Spinal cord (tissue), 10 donors: ENCODE measurements around the gene NEAT1. TPM values are rescaled to one million over a fixed set of nuclear protein-coding genes. Genes with fewer than 3 reads are reported as not detected.

Source experiments
- DNase-seq, 6 donors: peaks; one replicate each; pipeline versions ENCODE4 v3.0.0 to v3.0.0-alpha.2; 2013 to 2015; ENCODE audit warnings: low spot score in 6 of 6, low read depth in 4 of 6
- H3K27ac ChIP-seq: one replicate; pipeline ENCODE4 v1.5.1; 2013; ENCODE audit warnings: low read depth, low read length, control low read depth
- H3K27me3 ChIP-seq: one replicate; pipeline ENCODE4 v1.6.1; 2013; ENCODE audit warnings: low read length; ENCODE audit not compliant: control insufficient read depth, insufficient read depth
- H3K36me3 ChIP-seq: one replicate; pipeline ENCODE4 v1.6.1; 2013; ENCODE audit warnings: low read length; ENCODE audit not compliant: control insufficient read depth, insufficient read depth
- H3K4me1 ChIP-seq: one replicate; pipeline ENCODE4 v1.6.1; 2013; ENCODE audit warnings: low read length; ENCODE audit not compliant: control insufficient read depth, insufficient read depth
- H3K4me3 ChIP-seq: one replicate; pipeline ENCODE4 v1.5.1; 2013; ENCODE audit warnings: low read depth, low read length, control low read depth
- H3K9me3 ChIP-seq: one replicate; pipeline ENCODE4 v1.6.1; 2013; ENCODE audit warnings: low read length; ENCODE audit not compliant: control insufficient read depth, insufficient read depth
- WGBS: methylation state at CpG from one replicate; pipeline ENCODE4 v1.1.5; 2013; ENCODE audit warnings: missing lambda C conversion rate; ENCODE audit not compliant: insufficient coverage; 5-methylcytosine and 5-hydroxymethylcytosine counted together
- polyA plus RNA-seq, 2 donors: library from polyadenylated mRNA; unstranded; fragments of 120-200 nt; gene quantifications; one replicate each; pipeline ENCODE4 v1.2.1, GENCODE V29; 2013; ENCODE audit not compliant: insufficient read length in 2 of 2
- total RNA-seq, 2 donors: library from RNA; depleted of rRNA in 1 of 2; stranded (reverse); fragments of 120-200 nt in 1 of 2; fragments of >200 nt in 1 of 2; gene quantifications; one replicate each; pipeline versions ENCODE4 v1.2.3 to v1.2.4, GENCODE V29; 2013 to 2014
- donor health status: healthy.

The NEAT1 gene
- total and polyA plus RNA-seq, 4 donors = 27.4 to 73.6 (median 63.7) TPM

- H3K9me3 ChIP-seq = no peaks in the 10 kb centered on the region
- H3K27ac ChIP-seq = no peak overlapping the region
- H3K27me3 ChIP-seq = no peaks in the 10 kb centered on the region
- peaks cover 34% of the 10 kb centered on the region for H3K4me1 ChIP-seq
- H3K4me3 ChIP-seq = no peak overlapping the region
- DNase-seq = no peak
- H3K36me3 ChIP-seq = peaks cover 3% of the 10 kb centered on the region
- WGBS = 74% methylated on average over 7 of the region's 11 CpGs
Observed at GRCh38 chr11:65427691-65428577, 5.3 kb downstream of the NEAT1 start.

- Histone ChIP-seq H3K9me3 (no peaks in the 10 kb centered on the region), H3K4me1 (peaks cover 27% of the 10 kb centered on the region), H3K36me3 (peaks cover 3% of the 10 kb centered on the region), H3K4me3 (no peak overlapping the region), H3K27me3 (no peaks in the 10 kb centered on the region), H3K27ac (peak overlapping the region; percentile 81)
- WGBS = no CpG with 5 or more reads among the region's 5 CpGs
- DNase-seq = no peak
Observed at GRCh38 chr11:65428578-65429067, 6.0 kb downstream of the NEAT1 start.

GRCh38 chr11:65429068-65429681 is 6.6 kb downstream of the NEAT1 start:
- Histone ChIP-seq H3K27me3 (no peaks in the 10 kb centered on the region), H3K27ac (peak overlapping the region; percentile 81), H3K4me3 (peak overlapping the region; percentile 5), H3K4me1 (peaks cover 21% of the 10 kb centered on the region), H3K9me3 (no peaks in the 10 kb centered on the region), H3K36me3 (peaks cover 3% of the 10 kb centered on the region)
- WGBS = no CpG with 5 or more reads among the region's 9 CpGs
- DNase-seq = peak in 2 of 6 donors; percentile 41 to 82

- Histone ChIP-seq H3K4me1 (peaks cover 20% of the 10 kb centered on the region), H3K36me3 (peaks cover 5% of the 10 kb centered on the region), H3K27me3 (no peaks in the 10 kb centered on the region), H3K27ac (peak overlapping the region; percentile 81), H3K9me3 (no peaks in the 10 kb centered on the region), H3K4me3 (peak overlapping the region; percentile 7)
- DNase-seq = peak in 2 of 6 donors; percentile 69
- WGBS = no CpG with 5 or more reads among the region's 9 CpGs
Observed at GRCh38 chr11:65429724-65430405, 7.3 kb downstream of the NEAT1 start.

GRCh38 chr11:65430406-65431217 is 8.0 kb downstream of the NEAT1 start:
- peaks cover 5% of the 10 kb centered on the region for H3K36me3 ChIP-seq
- peak overlapping the region; percentile 81 for H3K27ac ChIP-seq
- peak overlapping the region; percentile 7 for H3K4me3 ChIP-seq
- H3K9me3 ChIP-seq = no peaks in the 10 kb centered on the region
- peak in 1 of 6 donors; percentile 44 for DNase-seq
- no peaks in the 10 kb centered on the region for H3K27me3 ChIP-seq
- H3K4me1 ChIP-seq = peaks cover 20% of the 10 kb centered on the region
- WGBS = 60% methylated on average over 1 of the region's 6 CpGs

- peaks cover 20% of the 10 kb centered on the region for H3K4me1 ChIP-seq
- H3K9me3 ChIP-seq = no peaks in the 10 kb centered on the region
- no peak overlapping the region for H3K4me3 ChIP-seq
- H3K27ac ChIP-seq = no peak overlapping the region
- no CpG with 5 or more reads among the region's 4 CpGs for WGBS
- H3K27me3 ChIP-seq = no peaks in the 10 kb centered on the region
- peaks cover 9% of the 10 kb centered on the region for H3K36me3 ChIP-seq
- no peak for DNase-seq
Observed at GRCh38 chr11:65431451-65432099, 9.0 kb downstream of the NEAT1 start.

GRCh38 chr11:65432100-65432650 is 9.6 kb downstream of the NEAT1 start:
- Histone ChIP-seq H3K36me3 (peaks cover 9% of the 10 kb centered on the region), H3K4me3 (no peak overlapping the region), H3K4me1 (peaks cover 17% of the 10 kb centered on the region), H3K9me3 (no peaks in the 10 kb centered on the region), H3K27ac (no peak overlapping the region), H3K27me3 (no peaks in the 10 kb centered on the region)
- DNase-seq = no peak
- no CpG with 5 or more reads among the region's 2 CpGs for WGBS

- peaks cover 9% of the 10 kb centered on the region for H3K36me3 ChIP-seq
- peak in 1 of 6 donors; percentile 38 for DNase-seq
- peaks cover 11% of the 10 kb centered on the region for H3K4me1 ChIP-seq
- H3K27me3 ChIP-seq = no peaks in the 10 kb centered on the region
- no peak overlapping the region for H3K4me3 ChIP-seq
- H3K9me3 ChIP-seq = no peaks in the 10 kb centered on the region
- no peak overlapping the region for H3K27ac ChIP-seq
- WGBS = no CpG with 5 or more reads among the region's 1 CpG
Observed at GRCh38 chr11:65432686-65433582, 10.3 kb downstream of the NEAT1 start.
